ENCODE measurements around the gene KCP.

The KCP gene

DNA sequence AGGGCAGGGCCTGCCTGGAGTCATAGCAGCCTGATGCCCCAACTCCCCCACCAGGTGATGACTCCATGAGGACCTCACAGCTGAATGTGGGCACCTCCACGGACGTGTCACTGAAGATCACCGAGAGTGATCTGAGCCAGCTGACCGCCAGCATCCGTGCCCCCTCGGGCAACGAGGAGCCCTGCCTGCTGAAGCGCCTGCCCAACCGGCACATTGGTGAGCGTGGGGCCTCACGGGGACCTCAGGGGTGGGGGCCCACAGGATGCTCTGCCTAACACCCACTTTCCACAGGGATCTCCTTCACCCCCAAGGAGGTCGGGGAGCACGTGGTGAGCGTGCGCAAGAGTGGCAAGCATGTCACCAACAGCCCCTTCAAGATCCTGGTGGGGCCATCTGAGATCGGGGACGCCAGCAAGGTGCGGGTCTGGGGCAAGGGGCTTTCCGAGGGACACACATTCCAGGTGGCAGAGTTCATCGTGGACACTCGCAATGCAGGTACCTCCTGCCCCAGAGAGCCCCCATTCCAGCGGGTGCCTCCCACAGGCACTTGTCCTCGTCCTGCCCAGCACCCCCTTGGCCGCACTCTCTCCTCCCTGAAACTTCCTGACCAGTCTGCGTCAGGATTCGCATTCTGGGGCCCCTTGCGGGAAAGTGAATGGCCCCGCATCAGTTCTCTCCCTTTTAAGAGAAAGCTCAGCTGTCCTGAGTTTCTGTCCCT lies 57.8 kb downstream of the KCP start:
- DNase-seq, result no peak

DNA sequence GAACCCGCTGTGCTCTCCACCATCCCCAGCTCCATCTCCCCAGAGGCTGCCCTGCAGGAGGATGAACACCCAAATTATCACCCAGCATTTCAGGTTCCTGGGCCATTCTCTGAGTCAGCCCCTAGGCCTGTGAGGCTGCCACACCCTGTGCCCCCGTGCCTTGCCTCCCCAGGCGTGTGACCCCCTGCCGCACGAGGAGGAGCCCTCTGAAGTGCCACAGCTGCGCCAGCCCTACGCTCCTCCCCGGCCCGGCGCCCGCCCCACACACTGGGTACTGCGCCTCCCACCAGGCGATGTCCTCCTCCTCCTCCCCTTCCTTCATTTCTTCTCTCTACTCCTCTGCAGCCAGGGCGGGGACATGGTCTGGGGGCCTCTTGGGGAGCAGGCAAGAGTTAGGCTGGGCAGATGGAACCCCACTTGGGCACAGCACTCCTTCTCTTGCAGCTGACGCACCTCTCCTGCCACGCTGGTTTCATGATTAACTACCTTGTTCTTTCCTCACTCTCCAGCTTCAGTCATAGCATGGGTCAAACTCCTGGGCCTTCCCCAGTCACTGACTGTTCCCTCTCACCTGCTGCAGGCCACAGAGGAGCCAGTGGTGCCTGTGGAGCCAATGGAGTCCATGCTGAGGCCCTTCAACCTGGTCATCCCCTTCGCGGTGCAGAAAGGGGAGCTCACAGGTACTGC lies 60.6 kb downstream of the KCP start:
- no peak for DNase-seq

DNA sequence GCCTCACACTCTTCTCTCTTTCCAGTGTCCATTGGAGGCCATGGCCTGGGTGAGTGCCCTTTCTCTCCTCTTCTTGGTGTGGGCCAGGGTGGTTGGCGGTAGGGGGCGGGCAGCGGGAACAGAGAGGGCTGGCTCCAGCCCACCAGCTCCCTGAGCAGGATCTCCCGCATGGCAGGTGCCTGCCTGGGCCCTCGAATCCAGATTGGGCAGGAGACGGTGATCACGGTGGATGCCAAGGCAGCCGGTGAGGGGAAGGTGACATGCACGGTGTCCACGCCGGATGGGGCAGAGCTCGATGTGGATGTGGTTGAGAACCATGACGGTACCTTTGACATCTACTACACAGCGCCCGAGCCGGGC lies 61.4 kb downstream of the KCP start:
- DNase-seq, result no peak

DNA sequence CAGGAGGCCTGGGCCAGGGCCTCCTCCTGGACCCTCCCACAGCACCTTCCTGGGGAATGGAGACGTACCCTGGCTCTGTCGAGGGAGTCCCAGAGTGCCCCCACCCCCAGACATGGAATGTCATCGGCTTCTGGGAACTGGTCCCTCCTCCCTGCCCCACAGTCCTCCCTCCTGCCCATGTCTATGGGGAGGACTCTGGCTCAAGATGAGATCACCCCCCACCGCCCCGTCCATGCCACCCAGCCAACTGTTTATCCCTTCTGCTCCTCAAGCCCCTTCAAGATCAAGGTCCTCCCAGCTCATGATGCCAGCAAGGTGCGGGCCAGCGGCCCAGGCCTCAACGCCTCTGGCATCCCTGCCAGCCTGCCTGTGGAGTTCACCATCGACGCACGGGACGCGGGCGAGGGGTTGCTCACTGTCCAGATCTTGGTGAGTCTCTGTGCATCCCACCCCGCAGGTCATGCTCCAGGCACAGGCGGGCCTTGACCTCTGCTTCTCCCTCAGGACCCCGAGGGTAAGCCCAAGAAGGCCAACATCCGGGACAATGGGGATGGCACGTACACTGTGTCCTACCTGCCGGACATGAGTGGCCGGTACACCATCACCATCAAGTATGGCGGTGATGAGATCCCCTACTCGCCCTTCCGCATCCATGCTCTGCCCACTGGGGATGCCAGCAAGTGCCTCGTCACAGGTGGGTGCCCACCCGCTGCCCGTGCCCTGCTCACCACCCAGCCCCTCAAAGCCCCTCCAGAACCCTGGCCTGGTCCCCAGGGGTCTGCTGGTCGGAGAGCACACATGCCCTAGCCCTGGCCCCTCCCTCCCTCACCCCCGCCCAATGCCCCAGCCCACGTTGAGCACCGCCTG lies 62.0 kb downstream of the KCP start:
- no peak for DNase-seq

DNA sequence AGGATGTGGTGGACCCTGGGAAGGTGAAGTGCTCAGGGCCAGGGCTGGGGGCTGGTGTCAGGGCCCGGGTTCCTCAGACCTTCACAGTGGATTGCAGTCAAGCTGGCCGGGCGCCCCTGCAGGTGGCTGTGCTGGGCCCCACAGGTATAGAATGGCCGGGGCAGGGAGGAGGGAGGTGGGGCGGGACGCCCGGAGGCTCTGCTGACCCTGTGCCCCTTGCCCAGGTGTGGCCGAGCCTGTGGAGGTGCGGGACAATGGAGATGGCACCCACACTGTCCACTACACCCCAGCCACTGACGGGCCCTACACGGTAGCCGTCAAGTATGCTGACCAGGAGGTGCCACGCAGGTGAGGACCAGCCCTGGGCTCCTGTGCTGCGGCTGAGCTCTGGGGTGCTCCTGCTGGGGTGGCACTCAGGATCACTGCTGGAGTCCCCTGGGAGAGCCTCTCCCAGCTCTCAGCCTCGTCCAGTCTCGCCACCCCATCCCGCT lies 62.7 kb downstream of the KCP start:
- no peak for DNase-seq

DNA sequence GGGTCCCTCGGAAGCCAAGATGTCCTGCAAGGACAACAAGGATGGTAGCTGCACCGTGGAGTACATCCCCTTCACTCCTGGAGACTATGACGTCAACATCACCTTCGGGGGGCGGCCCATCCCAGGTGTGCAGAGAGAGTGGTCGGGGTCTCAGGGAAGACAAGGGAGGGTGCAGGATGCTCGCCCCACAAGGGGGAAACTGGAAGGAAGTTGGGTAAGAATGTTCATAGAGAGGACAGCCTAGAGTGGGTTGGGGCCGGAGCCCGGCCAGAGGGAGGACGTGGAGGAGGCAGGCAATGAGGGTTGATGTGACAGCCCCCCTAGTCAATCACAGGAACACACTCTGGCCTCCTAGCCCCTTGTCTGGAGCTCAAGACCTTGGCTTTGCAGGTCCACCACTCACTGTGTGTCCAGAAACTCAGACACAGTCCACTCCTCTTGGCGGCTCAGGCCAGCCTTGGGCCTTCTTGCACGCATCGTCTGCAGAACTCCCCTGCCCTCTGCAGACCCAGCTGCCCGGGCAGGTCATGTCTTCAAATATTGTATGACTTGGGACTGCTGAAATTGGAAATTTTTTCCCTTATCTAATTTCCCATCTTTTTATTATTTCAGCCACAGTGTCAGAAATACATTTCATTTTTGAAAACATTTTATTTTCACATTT lies 63.6 kb downstream of the KCP start:
- no peak for DNase-seq

DNA sequence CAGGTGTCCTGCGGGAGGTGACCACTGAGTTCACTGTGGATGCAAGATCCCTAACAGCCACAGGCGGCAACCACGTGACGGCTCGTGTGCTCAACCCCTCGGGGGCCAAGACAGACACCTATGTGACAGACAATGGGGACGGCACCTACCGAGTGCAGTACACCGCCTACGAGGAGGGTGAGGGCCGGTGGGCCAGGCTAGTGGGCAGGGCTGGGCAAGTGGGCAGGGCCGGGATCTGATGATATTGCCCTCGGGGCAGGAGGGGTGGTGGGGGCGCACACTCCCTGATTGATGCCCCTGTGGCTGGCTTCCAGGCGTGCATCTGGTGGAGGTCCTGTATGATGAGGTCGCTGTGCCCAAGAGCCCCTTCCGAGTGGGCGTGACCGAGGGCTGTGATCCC lies 64.5 kb downstream of the KCP start:
- DNase-seq, result no peak

DNA sequence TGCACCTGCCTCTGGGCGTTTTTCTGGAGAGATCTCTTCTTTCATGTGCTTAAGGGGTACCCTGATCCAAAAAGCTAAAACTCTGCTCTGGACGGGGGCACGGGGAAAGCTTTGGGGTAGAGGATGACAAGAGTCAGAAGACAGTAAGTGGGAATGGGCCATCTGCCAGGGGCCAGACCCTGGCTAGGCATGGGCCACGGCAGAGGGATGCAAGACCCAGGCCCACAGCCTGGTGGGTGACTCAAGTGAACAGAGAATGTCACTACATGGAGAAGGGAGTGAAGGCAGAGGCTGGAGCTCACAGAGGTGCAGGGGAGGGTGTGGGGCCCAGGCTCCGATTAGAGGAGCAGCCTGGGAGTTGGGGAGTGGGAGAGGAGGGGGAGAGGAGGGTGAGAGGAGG lies 65.0 kb downstream of the KCP start:
- DNase-seq, result no peak

DNA sequence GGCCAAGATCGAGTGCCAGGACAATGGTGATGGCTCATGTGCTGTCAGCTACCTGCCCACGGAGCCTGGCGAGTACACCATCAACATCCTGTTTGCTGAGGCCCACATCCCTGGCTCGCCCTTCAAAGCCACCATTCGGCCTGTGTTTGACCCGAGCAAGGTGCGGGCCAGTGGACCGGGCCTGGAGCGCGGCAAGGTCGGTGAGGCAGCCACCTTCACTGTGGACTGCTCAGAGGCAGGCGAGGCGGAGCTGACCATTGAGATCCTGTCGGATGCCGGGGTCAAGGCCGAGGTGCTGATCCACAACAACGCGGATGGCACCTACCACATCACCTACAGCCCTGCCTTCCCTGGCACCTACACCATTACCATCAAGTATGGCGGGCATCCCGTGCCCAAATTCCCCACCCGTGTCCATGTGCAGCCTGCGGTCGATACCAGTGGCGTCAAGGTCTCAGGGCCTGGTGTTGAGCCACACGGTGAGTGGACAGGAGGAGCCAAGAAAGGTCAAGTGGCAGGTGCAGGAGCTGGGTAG lies 65.7 kb downstream of the KCP start:
- DNase-seq, result no peak

DNA sequence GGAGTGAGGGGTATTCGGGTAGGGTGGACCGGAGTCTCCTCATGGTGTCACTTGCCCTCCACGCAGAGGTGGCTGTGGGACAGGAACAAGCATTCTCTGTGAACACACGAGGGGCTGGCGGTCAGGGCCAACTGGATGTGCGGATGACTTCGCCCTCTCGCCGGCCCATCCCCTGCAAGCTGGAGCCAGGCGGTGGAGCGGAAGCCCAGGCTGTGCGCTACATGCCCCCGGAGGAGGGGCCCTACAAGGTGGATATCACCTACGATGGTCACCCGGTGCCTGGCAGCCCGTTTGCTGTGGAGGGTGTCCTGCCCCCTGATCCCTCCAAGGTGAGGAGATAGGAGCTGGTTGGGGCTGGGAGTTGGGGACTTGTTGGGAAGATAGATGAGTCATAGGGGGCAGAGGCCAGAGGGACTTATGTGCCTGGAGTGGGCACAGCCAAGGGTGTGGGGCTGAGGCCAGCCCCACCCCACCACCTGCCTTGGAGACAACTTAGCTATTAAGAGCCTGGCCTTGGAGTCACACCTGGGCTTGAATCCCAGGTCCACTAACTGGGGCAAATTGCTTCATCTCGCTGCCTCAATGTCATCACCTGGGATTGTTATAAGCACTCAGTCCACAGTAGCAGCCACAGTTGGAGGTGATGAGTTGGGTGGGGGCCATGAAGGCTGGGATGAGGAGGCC lies 66.4 kb downstream of the KCP start:
- DNase-seq, result no peak

DNA sequence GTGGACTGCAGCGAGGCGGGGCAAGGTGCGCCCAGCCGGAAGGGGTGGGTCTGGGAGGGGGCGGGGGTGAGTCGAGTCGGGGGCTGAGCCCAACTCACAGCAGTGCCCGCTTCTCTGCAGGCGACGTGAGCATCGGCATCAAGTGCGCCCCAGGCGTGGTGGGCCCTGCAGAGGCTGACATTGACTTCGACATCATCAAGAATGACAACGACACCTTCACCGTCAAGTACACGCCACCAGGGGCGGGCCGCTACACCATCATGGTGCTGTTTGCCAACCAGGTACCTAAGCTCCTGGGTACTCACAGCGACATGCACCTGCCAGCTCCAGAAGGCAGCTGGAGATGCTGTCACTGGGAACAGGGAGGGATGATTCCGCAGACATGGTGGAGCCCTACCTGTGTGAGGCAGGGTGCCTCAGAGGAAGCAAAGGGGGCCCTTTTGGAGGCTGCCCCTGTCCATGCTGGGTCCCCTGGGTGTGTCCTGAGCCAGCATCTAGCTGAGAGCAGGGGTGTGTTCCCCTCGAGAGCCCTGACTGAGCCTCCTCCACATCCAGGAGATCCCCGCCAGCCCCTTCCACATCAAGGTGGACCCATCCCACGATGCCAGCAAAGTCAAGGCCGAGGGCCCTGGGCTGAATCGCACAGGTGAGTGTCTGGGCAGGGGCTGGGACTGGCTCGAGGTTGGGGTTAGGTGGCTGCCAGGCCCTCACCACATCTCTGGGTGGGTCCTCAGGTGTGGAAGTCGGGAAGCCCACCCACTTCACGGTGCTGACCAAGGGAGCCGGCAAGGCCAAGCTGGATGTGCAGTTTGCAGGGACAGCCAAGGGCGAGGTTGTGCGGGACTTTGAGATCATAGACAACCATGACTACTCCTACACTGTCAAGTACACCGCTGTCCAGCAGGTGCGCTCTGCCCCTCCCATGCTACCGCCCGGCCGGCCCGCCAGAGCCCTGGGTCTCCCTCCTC lies 67.6 kb downstream of the KCP start:
- DNase-seq, result no peak

DNA sequence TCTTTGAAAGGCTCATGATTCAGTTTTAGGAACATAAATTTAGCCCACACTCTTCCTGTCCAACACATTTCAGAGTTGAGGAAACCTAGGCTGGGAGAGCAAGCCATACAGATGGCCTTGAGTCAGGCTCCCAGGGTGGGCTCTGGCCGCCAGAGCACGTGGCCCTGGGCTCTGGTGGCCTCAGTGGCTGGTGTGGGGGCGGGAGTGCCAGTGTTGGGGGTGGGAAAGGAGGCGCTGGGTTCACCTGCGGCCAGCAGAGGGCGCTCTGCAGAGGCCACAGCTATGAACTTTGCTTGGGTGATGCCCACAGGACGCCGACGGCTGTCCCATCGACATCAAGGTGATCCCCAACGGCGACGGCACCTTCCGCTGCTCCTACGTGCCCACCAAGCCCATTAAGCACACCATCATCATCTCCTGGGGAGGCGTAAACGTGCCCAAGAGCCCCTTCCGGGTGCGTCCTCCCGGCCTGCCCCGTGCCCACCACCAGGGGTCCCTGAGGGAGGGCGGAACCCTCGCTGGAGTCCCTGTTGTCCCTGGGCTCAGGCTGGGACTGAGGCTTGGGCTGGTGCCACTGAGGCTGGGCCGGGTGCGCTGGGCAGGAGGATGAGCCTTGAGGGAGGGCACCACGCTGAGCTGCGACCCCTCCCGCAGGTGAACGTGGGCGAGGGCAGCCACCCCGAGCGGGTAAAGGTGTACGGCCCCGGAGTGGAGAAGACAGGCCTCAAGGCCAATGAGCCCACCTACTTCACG lies 68.4 kb downstream of the KCP start:
- DNase-seq, result no peak

DNA sequence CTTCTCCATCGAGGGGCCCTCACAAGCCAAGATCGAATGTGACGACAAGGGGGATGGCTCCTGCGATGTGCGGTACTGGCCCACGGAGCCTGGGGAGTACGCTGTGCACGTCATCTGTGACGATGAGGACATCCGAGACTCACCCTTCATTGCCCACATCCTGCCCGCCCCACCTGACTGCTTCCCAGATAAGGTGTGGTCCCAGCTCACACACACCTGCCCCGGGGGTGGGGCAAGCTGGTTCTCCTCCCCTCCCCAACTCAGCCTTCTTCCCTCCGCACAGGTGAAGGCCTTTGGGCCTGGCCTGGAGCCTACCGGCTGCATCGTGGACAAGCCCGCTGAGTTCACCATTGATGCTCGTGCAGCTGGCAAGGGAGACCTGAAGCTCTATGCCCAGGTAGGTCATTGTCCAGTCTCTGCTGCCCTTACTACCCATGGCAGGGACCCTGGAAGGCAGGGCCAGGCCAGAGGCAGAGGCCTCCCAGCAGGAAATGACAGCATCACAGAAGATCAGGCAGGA lies 69.3 kb downstream of the KCP start:
- no peak for DNase-seq

DNA sequence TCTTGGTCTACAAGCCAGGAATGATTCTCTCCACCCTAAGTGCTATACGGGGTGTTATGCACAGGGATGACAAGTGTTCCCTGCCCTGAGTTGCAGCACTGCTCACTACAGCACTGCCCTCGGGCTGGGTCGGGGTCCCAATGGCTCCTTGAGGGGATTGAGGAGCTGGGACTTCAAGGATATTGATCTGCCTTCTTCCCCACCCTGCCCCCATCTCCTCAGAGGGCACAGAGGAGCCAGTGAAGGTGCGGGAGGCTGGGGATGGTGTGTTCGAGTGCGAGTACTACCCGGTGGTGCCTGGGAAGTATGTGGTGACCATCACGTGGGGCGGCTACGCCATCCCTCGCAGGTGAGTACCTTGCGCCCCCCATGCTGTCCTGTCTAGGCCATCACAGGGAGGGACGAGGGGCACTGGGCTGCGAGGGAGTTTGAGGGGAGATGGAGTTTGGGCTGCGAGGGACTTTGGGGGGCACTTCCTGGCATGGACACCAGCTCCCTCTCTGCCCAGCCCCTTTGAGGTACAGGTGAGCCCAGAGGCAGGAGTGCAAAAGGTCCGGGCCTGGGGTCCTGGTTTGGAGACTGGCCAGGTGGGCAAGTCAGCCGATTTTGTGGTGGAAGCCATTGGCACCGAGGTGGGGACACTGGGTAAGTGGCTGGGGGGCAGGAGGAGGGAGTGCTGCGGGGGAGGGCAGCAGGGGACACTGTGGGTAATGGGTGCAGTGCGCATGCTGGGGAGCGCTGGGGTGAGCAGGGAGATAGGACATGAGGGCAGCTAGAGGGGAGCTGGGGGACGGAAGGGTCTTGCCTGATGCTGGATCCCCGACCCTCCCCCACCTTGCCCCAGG lies 70.0 kb downstream of the KCP start:
- DNase-seq, result no peak

DNA sequence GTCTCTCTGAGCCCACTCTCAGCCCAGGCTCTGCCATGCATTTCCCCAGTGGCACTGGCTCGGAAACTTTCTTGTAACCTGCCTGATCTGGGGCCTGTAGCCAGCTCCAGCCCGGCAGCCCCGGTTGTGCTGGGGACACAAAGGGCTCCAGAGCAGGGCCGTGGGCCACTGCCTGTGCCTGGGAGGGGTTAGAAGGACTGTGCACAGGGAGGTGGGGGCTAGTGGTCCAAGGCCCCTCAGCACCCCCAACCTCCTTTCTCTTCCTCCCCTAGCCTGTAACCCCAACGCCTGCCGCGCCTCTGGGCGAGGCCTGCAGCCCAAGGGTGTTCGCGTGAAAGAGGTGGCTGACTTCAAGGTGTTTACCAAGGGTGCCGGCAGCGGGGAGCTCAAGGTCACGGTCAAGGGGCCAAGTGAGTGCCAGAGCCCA lies 70.7 kb downstream of the KCP start:
- no peak for DNase-seq

DNA sequence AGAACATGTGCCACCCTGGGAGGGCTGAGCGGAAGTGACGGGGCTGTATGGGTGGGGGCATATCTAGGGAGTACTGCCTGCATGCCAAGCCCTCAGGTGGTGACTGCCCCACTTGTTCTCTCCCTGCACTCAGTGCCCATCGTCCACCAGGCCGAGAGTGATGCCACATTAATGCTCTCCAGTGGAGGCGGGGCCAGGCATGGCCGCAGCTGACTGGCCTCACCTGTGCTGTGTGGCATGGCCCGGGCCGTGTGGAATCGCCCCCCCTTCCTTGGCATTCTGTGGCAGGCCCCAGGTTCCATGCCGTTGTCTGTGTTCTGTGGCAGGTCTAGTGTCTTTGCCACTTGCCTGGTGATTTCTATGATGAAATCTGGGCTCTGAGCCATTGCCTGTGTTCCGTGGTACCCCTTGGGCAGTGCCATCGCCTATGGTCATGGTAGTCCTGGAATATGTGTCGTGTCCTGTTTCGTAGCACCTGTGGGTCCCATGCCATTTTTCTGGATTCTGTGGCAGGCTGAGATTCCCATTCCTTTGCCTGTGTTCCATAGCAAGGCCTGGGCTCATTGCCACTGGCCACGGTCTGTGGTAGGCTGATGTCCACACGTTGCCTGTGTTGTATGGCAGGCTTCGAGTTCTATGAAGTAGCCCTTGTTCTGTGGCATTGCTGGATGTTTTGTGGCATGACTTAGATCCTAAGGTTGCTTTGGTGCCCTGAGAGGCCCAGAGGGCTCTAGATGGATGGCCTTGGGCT lies 71.4 kb downstream of the KCP start:
- DNase-seq, result no peak

DNA sequence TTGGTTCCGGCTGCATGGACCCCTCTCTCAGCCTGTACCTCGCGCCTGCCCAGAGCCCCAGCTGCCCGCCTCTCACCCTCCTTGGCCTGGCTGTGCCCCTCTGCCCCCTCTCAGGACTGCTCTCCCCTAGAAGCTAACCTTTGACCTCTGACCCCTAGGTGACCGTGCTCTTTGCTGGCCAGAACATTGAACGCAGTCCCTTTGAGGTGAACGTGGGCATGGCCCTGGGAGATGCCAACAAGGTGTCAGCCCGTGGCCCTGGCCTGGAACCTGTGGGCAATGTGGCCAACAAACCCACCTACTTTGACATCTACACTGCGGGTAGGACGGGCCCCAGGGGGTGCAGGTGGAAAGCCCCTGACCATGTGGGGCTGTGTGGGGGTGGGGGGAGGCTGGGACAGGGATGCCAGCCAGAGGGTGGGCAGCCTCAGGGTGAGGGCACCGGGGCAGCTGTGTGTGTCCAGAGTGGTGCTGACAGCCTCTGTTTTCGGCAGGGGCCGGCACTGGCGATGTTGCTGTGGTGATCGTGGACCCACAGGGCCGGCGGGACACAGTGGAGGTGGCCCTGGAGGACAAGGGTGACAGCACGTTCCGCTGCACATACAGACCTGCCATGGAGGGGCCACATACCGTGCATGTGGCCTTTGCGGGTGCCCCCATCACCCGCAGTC lies 72.3 kb downstream of the KCP start:
- DNase-seq, result no peak

DNA sequence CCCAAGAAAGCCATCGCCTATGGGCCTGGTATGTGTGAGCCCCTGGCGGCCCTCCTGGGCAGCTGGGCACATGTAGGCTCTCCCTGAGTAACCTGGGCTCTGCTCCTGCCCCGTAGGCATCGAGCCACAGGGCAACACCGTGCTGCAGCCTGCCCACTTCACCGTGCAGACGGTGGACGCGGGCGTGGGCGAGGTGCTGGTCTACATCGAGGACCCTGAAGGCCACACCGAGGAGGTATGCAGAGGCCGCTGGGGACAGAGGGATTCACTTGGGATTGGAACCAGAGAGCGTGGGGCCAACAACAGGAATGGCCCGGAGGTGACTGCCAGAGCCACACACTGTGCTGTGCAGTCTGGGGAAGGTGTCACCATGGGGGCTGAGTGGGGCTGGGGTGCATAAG lies 73.0 kb downstream of the KCP start:
- no peak for DNase-seq
